HEK293T (cell line): ENCODE measurements around the gene GATB.

ENCODE experiments used
- ELF4 ChIP-seq: fragments of 450-650 bp; IDR thresholded peaks from 2 replicates; pipeline ENCODE4 v1.6.1; 2017; ENCODE audit warnings: antibody characterized with exemption
- SP1 ChIP-seq: fragments of 450-650 bp; IDR thresholded peaks from 2 replicates; pipeline ENCODE4 v1.6.1; 2017

DNA sequence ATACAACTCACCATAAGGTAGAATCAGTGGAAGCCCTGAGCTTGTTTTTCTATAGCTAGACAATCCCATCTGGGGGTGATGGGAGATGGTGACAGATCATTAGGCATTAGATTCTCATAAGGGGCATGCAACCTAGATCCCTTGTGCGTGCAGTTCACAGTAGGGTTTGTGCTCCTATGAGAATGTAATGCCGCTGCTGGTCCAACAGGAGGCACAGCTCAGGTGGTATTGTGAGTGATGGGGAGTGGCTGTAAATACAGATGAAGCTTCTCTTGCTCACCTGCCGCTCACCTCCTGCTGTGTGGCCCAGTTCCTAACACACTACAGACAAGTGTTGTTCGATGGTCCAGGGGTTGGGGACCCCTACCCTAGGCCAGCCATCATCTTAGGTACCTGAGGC is 5.9 kb upstream of the GATB start:
- TF ChIP-seq SP1, result no peak
- TF ChIP-seq ELF4, result no peak
